Activated CD8-positive, alpha-beta T cell treated with anti-CD3 and anti-CD28 coated beads for 36 hours (primary cell): ENCODE measurements around the gene DIMT1. TPM values are rescaled to one million over a fixed set of nuclear protein-coding genes. Genes with fewer than 3 reads are reported as not detected.

ENCODE experiments used
- ATAC-seq: fragments of 200-7000 bp; cut with Tn5 transposase; one replicate; pipeline ENCODE4 v1.10.0; 2021; ENCODE audit warnings: mild to moderate bottlenecking, moderate library complexity
- CTCF ChIA-PET: fragments of 350-600 bp; sonication (Branson Sonifier 250); formaldehyde crosslinking; loops from one replicate; lab custom pipeline; 2021; ENCODE audit warnings: antibody characterized with exemption; lab: Charles Lee
- POLR2A ChIA-PET: fragments of 350-600 bp; sonication (Branson Sonifier 250); formaldehyde crosslinking; loops from one replicate; lab custom pipeline; 2021; ENCODE audit warnings: antibody characterized with exemption; lab: Charles Lee
- DNase-seq: peaks from one replicate; pipeline ENCODE4 v3.0.0-alpha.2; 2020
- H3K27ac Mint-ChIP-seq: one replicate; pipeline ENCODE4 v1.8.0; 2021; ENCODE audit warnings: mild to moderate bottlenecking, mixed read lengths
- H3K27me3 Mint-ChIP-seq: one replicate; pipeline ENCODE4 v1.8.0; 2021; ENCODE audit warnings: mixed read lengths
- H3K36me3 Mint-ChIP-seq: one replicate; pipeline ENCODE4 v1.8.0; 2021; ENCODE audit warnings: low read depth, mixed read lengths
- H3K4me1 Mint-ChIP-seq: one replicate; pipeline ENCODE4 v1.8.0; 2021; ENCODE audit warnings: low read depth, mixed read lengths
- H3K4me3 Mint-ChIP-seq: one replicate; pipeline ENCODE4 v1.8.0; 2021; ENCODE audit warnings: mild to moderate bottlenecking, moderate library complexity, mixed read lengths
- H3K9me3 Mint-ChIP-seq: one replicate; pipeline ENCODE4 v1.8.0; 2021; ENCODE audit warnings: mixed read lengths
- CTCF ChIP-seq: fragments of 200-600 bp; IDR thresholded peaks from one replicate; pipeline ENCODE4 v1.8.0; 2022; ENCODE audit warnings: antibody characterized with exemption, mild to moderate bottlenecking
- intact Hi-C: fragments of 100-400 bp; cut with micrococcal nuclease; formaldehyde crosslinking; loops from one replicate; pipeline ENCODE4 v1.10.0; 2022
- total RNA-seq, 2 experiments: library from RNA; stranded (reverse); gene quantifications; one replicate each; pipeline ENCODE4 v1.2.3, GENCODE V29; 2021

DIMT1 gene
- total RNA-seq, 2 experiments from 2014 or later: 51.3 to 59.1 TPM

DNA sequence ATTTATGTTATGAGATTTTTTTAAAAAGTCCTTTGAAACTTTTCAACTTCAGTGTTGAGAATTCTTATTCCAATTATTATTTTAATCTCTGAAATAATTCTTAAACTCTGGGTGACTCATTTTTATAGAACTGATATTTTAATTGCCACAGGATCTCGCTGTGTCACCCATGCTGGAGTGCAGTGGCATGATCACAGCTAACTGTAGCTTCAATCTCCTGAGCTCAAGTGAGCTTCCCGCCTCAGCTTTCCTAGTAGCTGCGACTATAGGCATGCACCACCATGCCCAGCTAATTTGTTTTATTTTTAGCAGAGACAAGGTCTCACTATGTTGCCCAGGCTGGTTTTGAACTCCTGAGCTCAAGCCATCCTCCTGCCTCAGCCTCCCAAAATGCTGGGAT is 41.0 kb downstream of the DIMT1 start:
- no peak for TF ChIP-seq CTCF
- H3K4me1 Mint-ChIP-seq: peaks cover 5% of the 10 kb centered on the region
- H3K36me3 Mint-ChIP-seq: peaks cover 39% of the 10 kb centered on the region
- no peak for ATAC-seq
- H3K9me3 Mint-ChIP-seq: no peaks in the 10 kb centered on the region
- H3K27ac Mint-ChIP-seq: no peak overlapping the region
- intact Hi-C loops: no loop called here
- ChIA-PET CTCF (interaction anchor here (0.9 to 1.6 kb wide), 5 partner anchors 9 to 139 kb away, joined by 3 to 7 read pairs (median 3); no protein-coding TSS in a partner anchor), POLR2A (interaction anchor here (1.1 to 1.2 kb wide), 2 partner anchors 40 to 138 kb away, joined by 3 read pairs; no protein-coding TSS in a partner anchor)
- H3K4me3 Mint-ChIP-seq: no peak overlapping the region
- no peaks in the 10 kb centered on the region for H3K27me3 Mint-ChIP-seq
- DNase-seq: no peak

DNA sequence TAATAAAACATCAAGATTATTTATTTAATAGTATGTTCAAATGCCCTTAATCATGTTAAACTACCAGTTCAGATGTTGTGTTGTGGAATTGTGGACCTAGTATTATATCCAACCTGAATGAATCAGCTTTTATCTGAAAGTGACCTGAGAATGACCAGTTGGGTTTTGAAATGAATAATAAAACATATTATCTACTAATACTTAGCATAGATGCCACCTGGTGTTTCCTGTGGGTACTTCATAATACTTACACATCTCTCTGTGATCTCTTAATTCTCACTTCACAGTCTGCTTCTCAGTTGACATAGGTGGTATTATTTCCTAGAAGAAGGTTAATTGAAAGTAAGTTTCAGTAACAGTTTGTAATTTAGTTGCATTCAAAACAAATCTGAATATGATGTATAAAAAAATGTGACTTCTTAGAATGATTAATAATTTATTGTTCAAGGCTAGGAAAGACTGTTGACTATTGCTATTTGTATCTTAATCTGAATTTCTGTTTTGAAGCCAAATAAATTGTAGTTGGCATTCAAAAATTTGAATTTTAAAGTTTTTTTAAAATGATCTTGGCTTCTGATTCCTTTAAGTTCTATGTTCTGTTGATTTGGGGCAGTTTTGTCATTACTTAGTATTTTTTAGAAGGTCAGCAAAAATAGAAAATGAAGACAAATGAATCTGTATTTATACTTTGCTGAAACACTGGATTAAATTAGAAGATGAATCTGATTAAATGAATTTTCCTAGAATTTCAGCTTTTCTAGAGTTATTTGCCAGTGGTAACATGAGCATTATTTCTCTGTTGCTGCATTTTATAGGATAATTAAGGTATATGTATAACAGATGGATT is 49.5 kb downstream of the DIMT1 start:
- Mint-ChIP-seq H3K9me3 (no peaks in the 10 kb centered on the region), H3K27me3 (no peaks in the 10 kb centered on the region), H3K27ac (peak overlapping the region; percentile 47), H3K4me3 (no peak overlapping the region), H3K4me1 (peaks cover 18% of the 10 kb centered on the region), H3K36me3 (peaks cover 44% of the 10 kb centered on the region)
- ChIA-PET CTCF (interaction anchor here (0.5 to 2.3 kb wide), 16 partner anchors 9 to 130 kb away, joined by 3 to 23 read pairs (median 3); no protein-coding TSS in a partner anchor), POLR2A (interaction anchor here (1.0 kb wide), 1 partner anchor 48 kb away, joined by 3 read pairs; the partner anchor contains the start of gene KIF2A)
- peak; percentile 41 for DNase-seq
- peak; percentile 83 for ATAC-seq
- peak; percentile 82 for TF ChIP-seq CTCF
- intact Hi-C loops: no loop called here

GRCh38 chr5:62348723-62349481 is 54.8 kb downstream of the DIMT1 start:
- intact Hi-C loops: no loop called here
- no peak for TF ChIP-seq CTCF
- POLR2A ChIA-PET: no interaction called here
- ATAC-seq (no peak), DNase-seq (no peak)
- H3K4me1 Mint-ChIP-seq: peaks cover 27% of the 10 kb centered on the region
- H3K4me3 Mint-ChIP-seq: no peak overlapping the region
- H3K27ac Mint-ChIP-seq: peak overlapping the region; percentile 59
- CTCF ChIA-PET: interaction anchor here (2.6 kb wide), 1 partner anchor 124 kb away, joined by 12 read pairs; no protein-coding TSS in a partner anchor
- H3K9me3 Mint-ChIP-seq: no peaks in the 10 kb centered on the region
- H3K27me3 Mint-ChIP-seq: no peaks in the 10 kb centered on the region
- H3K36me3 Mint-ChIP-seq: peaks cover 38% of the 10 kb centered on the region

GRCh38 chr5:62347928-62348327 is 55.8 kb downstream of the DIMT1 start:
- POLR2A ChIA-PET: no interaction called here
- intact Hi-C loops: no loop called here
- no peak for TF ChIP-seq CTCF
- Mint-ChIP-seq H3K36me3 (peaks cover 44% of the 10 kb centered on the region), H3K4me3 (no peak overlapping the region), H3K4me1 (peaks cover 33% of the 10 kb centered on the region), H3K27ac (peak overlapping the region; percentile 73), H3K27me3 (no peaks in the 10 kb centered on the region), H3K9me3 (no peaks in the 10 kb centered on the region)
- ATAC-seq (no peak), DNase-seq (no peak)
- CTCF ChIA-PET: no interaction called here
